ENCODE data around the gene HNRNPH2. TPM values are rescaled to one million over a fixed set of nuclear protein-coding genes. Genes with fewer than 3 reads are reported as not detected.

The HNRNPH2 gene, protein sequence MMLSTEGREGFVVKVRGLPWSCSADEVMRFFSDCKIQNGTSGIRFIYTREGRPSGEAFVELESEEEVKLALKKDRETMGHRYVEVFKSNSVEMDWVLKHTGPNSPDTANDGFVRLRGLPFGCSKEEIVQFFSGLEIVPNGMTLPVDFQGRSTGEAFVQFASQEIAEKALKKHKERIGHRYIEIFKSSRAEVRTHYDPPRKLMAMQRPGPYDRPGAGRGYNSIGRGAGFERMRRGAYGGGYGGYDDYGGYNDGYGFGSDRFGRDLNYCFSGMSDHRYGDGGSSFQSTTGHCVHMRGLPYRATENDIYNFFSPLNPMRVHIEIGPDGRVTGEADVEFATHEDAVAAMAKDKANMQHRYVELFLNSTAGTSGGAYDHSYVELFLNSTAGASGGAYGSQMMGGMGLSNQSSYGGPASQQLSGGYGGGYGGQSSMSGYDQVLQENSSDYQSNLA
- total RNA-seq = 79.2 and 105 TPM in 2 replicates

DNA sequence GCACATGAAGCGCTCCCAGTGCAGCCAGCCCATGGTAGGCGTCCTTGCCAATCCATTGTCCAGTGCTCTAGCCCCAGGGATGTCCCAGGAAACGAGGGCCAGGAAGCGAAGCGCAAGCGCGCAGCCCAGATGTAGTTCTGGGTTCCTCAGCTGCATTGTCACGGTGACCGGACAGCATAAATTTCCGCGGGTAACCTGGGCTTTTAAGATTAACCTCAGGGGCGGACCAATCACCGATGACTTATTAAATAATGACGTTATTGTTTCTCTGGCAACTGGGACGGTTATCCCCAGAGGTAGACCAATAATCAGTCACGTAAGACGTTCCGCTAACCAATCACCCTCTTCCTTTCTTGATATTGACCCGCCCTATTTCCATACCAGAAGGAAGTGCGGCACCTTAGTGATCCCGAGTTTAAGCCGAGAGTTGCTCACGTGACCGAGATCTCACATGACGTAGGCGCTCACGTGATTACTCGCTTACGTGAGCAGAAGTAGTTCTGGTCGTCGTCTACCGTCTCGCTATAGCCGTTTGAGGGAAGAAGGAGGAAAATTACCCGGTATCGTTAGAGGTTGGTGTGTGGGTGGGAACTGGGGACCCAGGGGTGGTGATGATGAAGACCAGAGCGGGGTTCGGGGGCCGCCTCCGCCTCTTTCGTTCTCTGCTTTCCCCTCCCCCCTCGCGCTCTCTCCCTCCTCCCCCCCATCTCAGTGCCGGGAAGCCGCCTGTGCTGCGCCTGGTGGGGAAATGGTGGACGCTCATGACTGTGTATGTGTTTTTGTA, at the start of gene HNRNPH2, which contains the start of gene GLA:
Gene HNRNPH2, plus strand, starts transcription at position 475 of the 784 bp plus-strand sequence. CDS start 3,767 bp downstream, outside the sequence.
Gene GLA, minus strand, starts transcription at position 178 of the 784 bp plus-strand sequence. Its CDS starts 22 bp downstream, at position 156.

DNA sequence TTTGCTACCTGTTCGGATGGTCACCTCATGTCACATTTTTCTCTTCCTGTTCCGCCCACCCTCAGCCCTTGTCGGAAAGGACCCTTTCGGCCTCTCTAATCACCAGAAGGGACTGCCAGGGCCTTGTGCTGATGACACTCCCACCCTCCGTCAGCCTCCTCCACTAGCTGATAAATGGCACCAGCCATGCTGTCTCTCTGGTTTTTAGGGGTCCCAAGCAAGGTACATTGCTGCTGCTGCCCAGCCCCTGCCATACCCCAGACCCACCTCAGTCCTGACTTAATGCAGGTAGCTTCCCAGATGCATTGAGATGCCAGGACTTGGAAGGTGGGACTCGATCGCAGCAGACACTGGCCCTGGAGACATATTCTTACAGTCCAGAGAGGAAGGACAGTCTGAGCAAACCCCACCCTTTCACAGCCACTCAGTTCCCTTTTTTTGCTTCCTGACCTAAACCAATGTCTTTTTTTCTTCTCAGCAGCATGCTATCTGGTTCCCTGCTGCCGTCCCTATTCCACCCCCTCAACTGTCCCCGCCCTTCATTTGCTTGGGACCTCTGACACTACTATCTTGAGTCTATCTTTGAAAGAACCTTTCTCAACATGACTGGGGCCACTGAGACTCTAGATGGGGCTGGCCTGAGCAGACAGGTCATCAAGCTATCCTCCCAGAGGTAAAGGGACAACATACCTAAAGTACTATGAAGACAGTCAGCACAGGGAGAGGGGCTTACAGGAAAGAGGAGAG, 22.1 kb upstream of the HNRNPH2 start, which contains the start of gene BTK:
Gene BTK, minus strand, starts transcription at position 397 of the 747 bp plus-strand sequence. CDS start 10,907 bp downstream, outside the sequence.

DNA sequence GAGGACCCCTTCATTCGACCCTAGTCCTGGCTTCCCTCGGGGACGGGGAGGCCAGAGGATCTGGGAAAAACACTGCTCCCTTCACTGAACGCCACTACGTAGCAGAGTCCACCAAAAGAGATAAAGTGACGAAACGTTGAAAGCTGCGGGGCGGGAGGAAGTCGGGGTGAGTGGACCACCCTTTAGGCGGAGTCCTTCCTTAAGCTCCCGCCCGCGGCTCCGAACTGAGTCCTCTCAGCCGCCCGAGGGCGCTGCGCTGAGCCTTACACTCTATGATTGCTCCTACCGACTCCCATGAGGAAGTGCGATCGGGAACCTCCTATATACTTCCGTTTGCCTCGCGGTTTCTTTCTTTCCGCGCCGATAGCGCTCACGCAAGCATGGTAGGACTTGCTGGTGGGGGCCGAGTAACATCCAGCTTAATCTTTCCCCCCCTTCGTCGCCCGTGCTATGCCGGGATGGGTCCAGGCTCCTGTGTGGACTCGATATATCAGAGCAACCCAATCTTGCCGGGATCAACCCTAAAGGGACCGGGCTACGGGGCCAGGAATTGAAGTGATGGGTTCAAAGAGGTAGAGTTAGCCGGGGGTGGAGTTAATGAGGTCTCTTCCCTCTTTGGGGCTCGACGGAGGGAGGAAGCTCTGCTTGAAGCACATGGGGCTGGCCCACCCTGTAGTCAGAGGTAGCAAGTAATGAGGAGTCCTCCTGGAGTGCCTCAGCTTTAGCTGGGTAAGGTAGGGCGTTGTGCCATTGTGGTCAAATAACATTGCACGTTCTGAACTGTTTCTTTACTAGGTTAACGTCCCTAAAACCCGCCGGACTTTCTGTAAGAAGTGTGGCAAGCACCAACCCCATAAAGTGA, 17.1 kb upstream of the HNRNPH2 start, which contains the start of gene RPL36A:
Gene RPL36A, plus strand, starts transcription at position 348 of the 862 bp plus-strand sequence. Its CDS starts 33 bp downstream, at position 381.

Other genes starting within 250 kb of the HNRNPH2 start
- under 0.01 TPM in 2 replicates for gene DRP2, start 188.4 kb upstream of the HNRNPH2 start, total RNA-seq
- gene TAF7L, start 116.9 kb upstream of the HNRNPH2 start, total RNA-seq = under 0.01 and 0.14 TPM in 2 replicates
- 8.5 and 12.1 TPM in 2 replicates for gene TIMM8A, start 59.5 kb upstream of the HNRNPH2 start, total RNA-seq
- gene BTK, start 22.0 kb upstream of the HNRNPH2 start, total RNA-seq = not detected in 2 replicates
- 338 and 999 TPM in 2 replicates for gene RPL36A, start 17.2 kb upstream of the HNRNPH2 start, total RNA-seq
- gene GLA, start 297 bp upstream of the HNRNPH2 start, total RNA-seq = 8.4 and 11.3 TPM in 2 replicates
- 0.34 and 1.8 TPM in 2 replicates for gene ARMCX4, start 77.2 kb downstream of the HNRNPH2 start, total RNA-seq
- gene ARMCX1, start 142.3 kb downstream of the HNRNPH2 start, total RNA-seq = 10.3 and 13.0 TPM in 2 replicates
- 15.2 and 15.4 TPM in 2 replicates for gene ARMCX6, start 209.8 kb downstream of the HNRNPH2 start, total RNA-seq
- 48.5 and 48.9 TPM in 2 replicates for gene ARMCX3, start 214.9 kb downstream of the HNRNPH2 start, total RNA-seq

Measured in nasal cavity respiratory epithelium epithelial cell of viscerocranial mucosa (primary cell).